GM18499 (cell line): Measurements from ENCODE around the gene RADIL.
"Not testable (repeated sequence)": the region's sequence is repeated elsewhere in the genome, so short reads cannot be mapped to it uniquely, and the experiment has no call there.

Experiments used
- ATAC-seq: cut with Tn5 transposase; IDR thresholded peaks from one replicate; pipeline ENCODE4 v1.9.1; 2021; ENCODE audit warnings: moderate number of reproducible peaks; ENCODE audit not compliant: insufficient read depth, unreplicated experiment

Gene RADIL

GRCh38 chr7:4883372-4884144, at the start of gene RADIL:
TSS of gene RADIL (minus strand) at chr7:4883716. CDS start at chr7:4878139, 5,577 bp downstream.
- no peak for ATAC-seq

GRCh38 chr7:4931943-4932342, 48.4 kb upstream of the RADIL start:
- no peak for ATAC-seq

GRCh38 chr7:4929005-4929404, 45.5 kb upstream of the RADIL start:
- no peak for ATAC-seq

GRCh38 chr7:4928445-4928844, 44.9 kb upstream of the RADIL start:
- ATAC-seq = no peak

- ATAC-seq = no peak
These were observed 36.7 kb upstream of the RADIL start for GRCh38 chr7:4919969-4920766.

- no peak for ATAC-seq
These were observed 32.6 kb upstream of the RADIL start for GRCh38 chr7:4916113-4916512.

- ATAC-seq = no peak
These were observed 27.8 kb upstream of the RADIL start for GRCh38 chr7:4911111-4911828.

- ATAC-seq = no peak
These were observed 23.2 kb upstream of the RADIL start for GRCh38 chr7:4906682-4907081.

GRCh38 chr7:4905171-4905570, 21.7 kb upstream of the RADIL start:
- ATAC-seq = no peak

GRCh38 chr7:4904346-4904745, 20.8 kb upstream of the RADIL start:
- ATAC-seq = no peak

GRCh38 chr7:4895766-4896165, 12.2 kb upstream of the RADIL start:
- no peak for ATAC-seq

- ATAC-seq = no peak
These were observed 11.0 kb upstream of the RADIL start for GRCh38 chr7:4894482-4894881.

GRCh38 chr7:4893929-4894475, 10.5 kb upstream of the RADIL start:
- ATAC-seq = no peak

GRCh38 chr7:4893188-4893587, 9.7 kb upstream of the RADIL start:
- not testable (repeated sequence) for ATAC-seq

GRCh38 chr7:4891522-4891921, 8.0 kb upstream of the RADIL start:
- ATAC-seq = not testable (repeated sequence)

GRCh38 chr7:4889682-4890081, 6.2 kb upstream of the RADIL start:
- ATAC-seq = no peak

- ATAC-seq = no peak
These were observed 4.6 kb upstream of the RADIL start for GRCh38 chr7:4888161-4888560.

- no peak for ATAC-seq
These were observed 3.2 kb upstream of the RADIL start for GRCh38 chr7:4886671-4887070.

- no peak for ATAC-seq
These were observed 1.8 kb upstream of the RADIL start for GRCh38 chr7:4885317-4885807.

- no peak for ATAC-seq
These were observed 648 bp upstream of the RADIL start for GRCh38 chr7:4884164-4884563.

- no peak for ATAC-seq
These were observed 514 bp downstream of the RADIL start for GRCh38 chr7:4883033-4883371.
